SK-N-MC (cell line): ENCODE measurements around the gene FBXL20.

Experiments used
- EZH2 ChIP-seq: fragments of 200-600 bp; sonication (generic); IDR thresholded peaks from one replicate; pipeline ENCODE4 v1.6.1; 2017; ENCODE audit warnings: antibody characterized with exemption
- POLR2AphosphoS5 ChIP-seq: IDR thresholded peaks from 2 replicates; pipeline ENCODE4 v1.6.1; 2012; ENCODE audit warnings: mild to moderate bottlenecking, low read depth, low read length, borderline replicate concordance

DNA sequence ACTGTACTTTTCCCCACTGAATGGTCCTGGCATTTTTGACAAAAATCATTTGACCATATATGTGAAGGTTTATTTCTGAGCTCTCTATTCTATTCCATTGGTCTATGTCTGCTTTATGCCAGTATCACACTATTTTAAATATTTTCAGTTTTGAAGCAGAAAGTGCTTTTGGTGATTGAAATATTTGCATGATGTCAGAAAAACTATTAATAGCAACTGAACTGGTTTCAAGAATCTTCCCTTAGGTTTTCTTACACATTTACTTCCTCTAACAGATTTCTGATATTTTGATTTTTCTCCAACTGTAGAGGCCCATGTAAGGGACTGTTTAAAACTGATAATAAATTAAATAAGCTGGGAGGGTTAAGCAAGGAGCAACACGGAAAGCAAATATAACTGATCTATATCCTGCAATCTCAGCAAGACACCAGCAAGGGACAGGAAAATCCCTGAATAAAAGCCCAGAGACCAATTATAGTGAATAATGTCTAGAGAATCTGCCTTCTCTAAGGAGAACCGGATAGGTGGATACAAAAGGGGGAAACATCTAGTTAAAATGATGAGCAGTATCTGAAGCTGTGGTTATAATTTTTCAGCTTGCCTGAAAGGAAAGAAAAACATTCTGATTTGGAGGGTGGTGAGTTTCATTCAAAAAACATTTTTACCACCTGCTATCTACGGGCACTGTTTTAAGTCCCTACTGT is 94.8 kb downstream of the FBXL20 start:
- TF ChIP-seq EZH2 (no peak), POLR2AphosphoS5 (no peak)
